ENCODE data around the gene ADGRE3. TPM values are rescaled to one million over a fixed set of nuclear protein-coding genes. Genes with fewer than 3 reads are reported as not detected.

Gene ADGRE3
- total and polyA plus RNA-seq, 2 donors, result 0.09 to 0.33 TPM

GRCh38 chr19:14673088-14673487, 1.6 kb downstream of the ADGRE3 start:
- 98% methylated on average over 1 of the region's 1 CpG for WGBS
- DNase-seq (ENCODE audit: low read depth in 6 of 9, low spot score in 9 of 9), result no peak
- Histone ChIP-seq H3K27ac (ENCODE audit: low read depth in 1 of 2, low read length in 1 of 2) (no peak overlapping the region), H3K9me3 (ENCODE audit: control insufficient read depth in 2 of 2, insufficient read depth in 1 of 2, low read length in 1 of 2) (peaks cover 0 to 4% of the 10 kb centered on the region in 2 donors), H3K4me3 (ENCODE audit: low read length in 2 of 2) (no peak overlapping the region), H3K4me1 (ENCODE audit: control insufficient read depth in 2 of 2, insufficient read depth in 2 of 2, low read length in 2 of 2) (peaks cover 0 to 4% of the 10 kb centered on the region in 2 donors), H3K27me3 (ENCODE audit: control insufficient read depth in 2 of 2, insufficient read depth in 1 of 2, low read length in 1 of 2) (peaks cover 0 to 3% of the 10 kb centered on the region in 2 donors), H3K36me3 (ENCODE audit: control insufficient read depth in 2 of 2, insufficient read depth in 2 of 2, low read length in 1 of 2) (no peaks in the 10 kb centered on the region)

- peaks cover 0 to 4% of the 10 kb centered on the region in 2 donors for H3K9me3 ChIP-seq (ENCODE audit: control insufficient read depth in 2 of 2, insufficient read depth in 1 of 2, low read length in 1 of 2)
- peak in 1 of 9 donors; percentile 2 for DNase-seq (ENCODE audit: low read depth in 6 of 9, low spot score in 9 of 9)
- 93% methylated on average over 3 of the region's 3 CpGs for WGBS
- H3K4me1 ChIP-seq (ENCODE audit: control insufficient read depth in 2 of 2, insufficient read depth in 2 of 2, low read length in 2 of 2), result peaks cover 0 to 4% of the 10 kb centered on the region in 2 donors
- H3K27me3 ChIP-seq (ENCODE audit: control insufficient read depth in 2 of 2, insufficient read depth in 1 of 2, low read length in 1 of 2), result peaks cover 0 to 3% of the 10 kb centered on the region in 2 donors
- no peak overlapping the region for H3K4me3 ChIP-seq (ENCODE audit: low read length in 2 of 2)
- no peak overlapping the region for H3K27ac ChIP-seq (ENCODE audit: low read depth in 1 of 2, low read length in 1 of 2)
- H3K36me3 ChIP-seq (ENCODE audit: control insufficient read depth in 2 of 2, insufficient read depth in 2 of 2, low read length in 1 of 2), result no peaks in the 10 kb centered on the region
Observed at GRCh38 chr19:14672188-14672872, 2.3 kb downstream of the ADGRE3 start.

GRCh38 chr19:14670408-14670807, 4.2 kb downstream of the ADGRE3 start:
- Histone ChIP-seq H3K4me3 (ENCODE audit: low read length in 2 of 2) (no peak overlapping the region), H3K4me1 (ENCODE audit: control insufficient read depth in 2 of 2, insufficient read depth in 2 of 2, low read length in 2 of 2) (peaks cover 0 to 4% of the 10 kb centered on the region in 2 donors)
- WGBS, result 89% methylated on average over 2 of the region's 2 CpGs

GRCh38 chr19:14669940-14670339, 4.7 kb downstream of the ADGRE3 start:
- H3K27me3 ChIP-seq (ENCODE audit: control insufficient read depth in 2 of 2, insufficient read depth in 1 of 2, low read length in 1 of 2), result peaks cover 0 to 3% of the 10 kb centered on the region in 2 donors

More at GRCh38 chr19:14670408-14670807, 4.2 kb downstream of the ADGRE3 start:
- no peak overlapping the region for H3K27ac ChIP-seq (ENCODE audit: low read depth in 1 of 2, low read length in 1 of 2)
- DNase-seq (ENCODE audit: low read depth in 6 of 9, low spot score in 9 of 9), result no peak
- no peaks in the 10 kb centered on the region for H3K36me3 ChIP-seq (ENCODE audit: control insufficient read depth in 2 of 2, insufficient read depth in 2 of 2, low read length in 1 of 2)
- peaks cover 0 to 4% of the 10 kb centered on the region in 2 donors for H3K9me3 ChIP-seq (ENCODE audit: control insufficient read depth in 2 of 2, insufficient read depth in 1 of 2, low read length in 1 of 2)
- peaks cover 0 to 3% of the 10 kb centered on the region in 2 donors for H3K27me3 ChIP-seq (ENCODE audit: control insufficient read depth in 2 of 2, insufficient read depth in 1 of 2, low read length in 1 of 2)

GRCh38 chr19:14661372-14661924, 13.2 kb downstream of the ADGRE3 start:
- peak in 1 of 9 donors; percentile 12 for DNase-seq (ENCODE audit: low read depth in 6 of 9, low spot score in 9 of 9)
- WGBS, result 34% methylated on average over 12 of the region's 12 CpGs

More at GRCh38 chr19:14669940-14670339, 4.7 kb downstream of the ADGRE3 start:
- Histone ChIP-seq H3K4me3 (ENCODE audit: low read length in 2 of 2) (no peak overlapping the region), H3K36me3 (ENCODE audit: control insufficient read depth in 2 of 2, insufficient read depth in 2 of 2, low read length in 1 of 2) (no peaks in the 10 kb centered on the region), H3K9me3 (ENCODE audit: control insufficient read depth in 2 of 2, insufficient read depth in 1 of 2, low read length in 1 of 2) (peaks cover 0 to 4% of the 10 kb centered on the region in 2 donors), H3K4me1 (ENCODE audit: control insufficient read depth in 2 of 2, insufficient read depth in 2 of 2, low read length in 2 of 2) (peaks cover 0 to 4% of the 10 kb centered on the region in 2 donors), H3K27ac (ENCODE audit: low read depth in 1 of 2, low read length in 1 of 2) (no peak overlapping the region)
- no peak for DNase-seq (ENCODE audit: low read depth in 6 of 9, low spot score in 9 of 9)
- WGBS, result 94% methylated on average over 3 of the region's 3 CpGs

GRCh38 chr19:14659874-14660489, 14.7 kb downstream of the ADGRE3 start:
- H3K4me3 ChIP-seq (ENCODE audit: low read length in 2 of 2), result no peak overlapping the region
- H3K27me3 ChIP-seq (ENCODE audit: control insufficient read depth in 2 of 2, insufficient read depth in 1 of 2, low read length in 1 of 2), result no peaks in the 10 kb centered on the region
- no peaks in the 10 kb centered on the region for H3K9me3 ChIP-seq (ENCODE audit: control insufficient read depth in 2 of 2, insufficient read depth in 1 of 2, low read length in 1 of 2)
- no peaks in the 10 kb centered on the region for H3K36me3 ChIP-seq (ENCODE audit: control insufficient read depth in 2 of 2, insufficient read depth in 2 of 2, low read length in 1 of 2)
- H3K27ac ChIP-seq (ENCODE audit: low read depth in 1 of 2, low read length in 1 of 2), result no peak overlapping the region
- DNase-seq (ENCODE audit: low read depth in 6 of 9, low spot score in 9 of 9), result no peak
- WGBS, result 97% methylated on average over 6 of the region's 6 CpGs
- H3K4me1 ChIP-seq (ENCODE audit: control insufficient read depth in 2 of 2, insufficient read depth in 2 of 2, low read length in 2 of 2), result no peaks in the 10 kb centered on the region

More at GRCh38 chr19:14661372-14661924, 13.2 kb downstream of the ADGRE3 start:
- H3K9me3 ChIP-seq (ENCODE audit: control insufficient read depth in 2 of 2, insufficient read depth in 1 of 2, low read length in 1 of 2), result no peaks in the 10 kb centered on the region
- H3K4me1 ChIP-seq (ENCODE audit: control insufficient read depth in 2 of 2, insufficient read depth in 2 of 2, low read length in 2 of 2), result no peaks in the 10 kb centered on the region
- no peaks in the 10 kb centered on the region for H3K36me3 ChIP-seq (ENCODE audit: control insufficient read depth in 2 of 2, insufficient read depth in 2 of 2, low read length in 1 of 2)
- no peak overlapping the region for H3K4me3 ChIP-seq (ENCODE audit: low read length in 2 of 2)
- H3K27ac ChIP-seq (ENCODE audit: low read depth in 1 of 2, low read length in 1 of 2), result no peak overlapping the region
- H3K27me3 ChIP-seq (ENCODE audit: control insufficient read depth in 2 of 2, insufficient read depth in 1 of 2, low read length in 1 of 2), result no peaks in the 10 kb centered on the region

GRCh38 chr19:14655726-14656125, 18.9 kb downstream of the ADGRE3 start:
- 86% methylated on average over 11 of the region's 11 CpGs for WGBS
- no peaks in the 10 kb centered on the region for H3K27me3 ChIP-seq (ENCODE audit: control insufficient read depth in 2 of 2, insufficient read depth in 1 of 2, low read length in 1 of 2)
- no peaks in the 10 kb centered on the region for H3K4me1 ChIP-seq (ENCODE audit: control insufficient read depth in 2 of 2, insufficient read depth in 2 of 2, low read length in 2 of 2)
- no peak overlapping the region for H3K4me3 ChIP-seq (ENCODE audit: low read length in 2 of 2)
- H3K36me3 ChIP-seq (ENCODE audit: control insufficient read depth in 2 of 2, insufficient read depth in 2 of 2, low read length in 1 of 2), result no peaks in the 10 kb centered on the region
- H3K9me3 ChIP-seq (ENCODE audit: control insufficient read depth in 2 of 2, insufficient read depth in 1 of 2, low read length in 1 of 2), result no peaks in the 10 kb centered on the region
- no peak overlapping the region for H3K27ac ChIP-seq (ENCODE audit: low read depth in 1 of 2, low read length in 1 of 2)
- DNase-seq (ENCODE audit: low read depth in 6 of 9, low spot score in 9 of 9), result no peak

GRCh38 chr19:14654786-14655560, 19.7 kb downstream of the ADGRE3 start:
- 91% methylated on average over 7 of the region's 7 CpGs for WGBS
- Histone ChIP-seq H3K27me3 (ENCODE audit: control insufficient read depth in 2 of 2, insufficient read depth in 1 of 2, low read length in 1 of 2) (no peaks in the 10 kb centered on the region), H3K9me3 (ENCODE audit: control insufficient read depth in 2 of 2, insufficient read depth in 1 of 2, low read length in 1 of 2) (no peaks in the 10 kb centered on the region), H3K4me3 (ENCODE audit: low read length in 2 of 2) (no peak overlapping the region), H3K27ac (ENCODE audit: low read depth in 1 of 2, low read length in 1 of 2) (no peak overlapping the region), H3K36me3 (ENCODE audit: control insufficient read depth in 2 of 2, insufficient read depth in 2 of 2, low read length in 1 of 2) (no peaks in the 10 kb centered on the region), H3K4me1 (ENCODE audit: control insufficient read depth in 2 of 2, insufficient read depth in 2 of 2, low read length in 2 of 2) (no peaks in the 10 kb centered on the region)
- DNase-seq (ENCODE audit: low read depth in 6 of 9, low spot score in 9 of 9), result no peak
